T-helper 2 cell treated with Interferon-gamma antibody and Interleukin-4, amounts not matched to agents 100 ng/mL and 5 ng/mL, for 36 hours (primary cell): Measurements from ENCODE around the gene GXYLT2. TPM values are rescaled to one million over a fixed set of nuclear protein-coding genes. Genes with fewer than 3 reads are reported as not detected.
"Not testable (repeated sequence)": the region's sequence is repeated elsewhere in the genome, so short reads cannot be mapped to it uniquely, and the experiment has no call there.

Source experiments
- intact Hi-C: fragments of 100-400 bp; cut with micrococcal nuclease; formaldehyde crosslinking; loops from one replicate; pipeline ENCODE4 v1.15.1; 2023
- total RNA-seq: library from RNA; stranded (reverse); gene quantifications from 2 replicates; pipeline ENCODE4 v1.2.3, GENCODE V29; 2022

The GXYLT2 gene
- total RNA-seq, 1 donor from 2014 or later = not detected

DNA sequence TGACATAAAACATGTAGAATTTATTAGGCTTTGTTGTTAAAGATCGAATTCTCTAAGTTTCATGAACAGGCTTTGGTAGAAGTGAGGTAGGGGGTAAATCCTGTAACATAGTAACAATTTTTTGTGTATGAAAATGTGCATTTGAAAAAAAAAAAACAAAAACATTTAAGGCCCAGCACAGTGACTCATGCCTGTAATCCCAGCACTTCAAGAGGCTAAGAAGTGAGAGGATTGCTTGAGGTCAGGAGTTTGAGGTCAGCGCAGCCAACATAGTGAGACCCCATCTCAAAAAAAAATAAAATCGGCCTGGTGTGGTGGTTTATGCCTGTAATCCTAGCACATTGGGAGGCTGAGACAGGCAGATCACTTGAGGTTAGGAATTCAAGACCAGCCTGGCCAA, 81.9 kb downstream of the GXYLT2 start:
- intact Hi-C loops = no loop called here

DNA sequence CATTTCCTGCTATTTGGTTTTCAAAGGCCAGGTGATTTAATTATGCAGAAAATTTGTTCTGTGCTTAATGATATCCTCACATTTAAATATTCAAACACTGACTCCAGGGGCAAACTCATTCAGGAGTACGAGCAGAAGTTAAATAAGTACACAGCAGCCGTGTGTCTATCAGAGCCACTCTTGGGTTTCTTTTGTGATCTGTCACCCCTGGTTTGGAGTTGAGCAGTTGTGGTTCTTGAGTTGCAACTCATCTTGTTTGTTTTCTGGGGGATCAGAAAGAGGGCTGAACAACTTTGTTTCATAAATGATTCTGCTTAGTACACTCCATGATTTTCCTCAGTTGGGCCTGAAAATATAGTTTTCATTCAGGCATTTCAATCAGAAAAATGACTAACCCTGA, 83.1 kb downstream of the GXYLT2 start:
- intact Hi-C loops = no loop called here

DNA sequence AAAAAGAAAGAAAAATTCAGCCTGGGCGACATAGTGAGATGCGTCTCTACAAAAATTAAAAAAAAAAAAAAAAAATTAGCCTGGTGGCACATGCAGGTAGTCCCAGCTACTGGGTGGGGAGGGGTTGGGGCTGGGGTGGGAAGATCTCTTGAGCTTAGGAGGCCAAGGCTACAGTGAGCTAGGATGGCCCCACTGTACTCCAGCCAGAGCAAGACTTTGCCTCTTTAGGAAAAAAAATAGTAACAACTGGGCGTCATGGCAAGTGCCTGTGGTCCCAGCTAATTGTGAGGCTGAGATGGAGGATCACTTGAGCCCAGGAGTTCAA, 84.8 kb downstream of the GXYLT2 start:
- intact Hi-C loops = no loop called here

DNA sequence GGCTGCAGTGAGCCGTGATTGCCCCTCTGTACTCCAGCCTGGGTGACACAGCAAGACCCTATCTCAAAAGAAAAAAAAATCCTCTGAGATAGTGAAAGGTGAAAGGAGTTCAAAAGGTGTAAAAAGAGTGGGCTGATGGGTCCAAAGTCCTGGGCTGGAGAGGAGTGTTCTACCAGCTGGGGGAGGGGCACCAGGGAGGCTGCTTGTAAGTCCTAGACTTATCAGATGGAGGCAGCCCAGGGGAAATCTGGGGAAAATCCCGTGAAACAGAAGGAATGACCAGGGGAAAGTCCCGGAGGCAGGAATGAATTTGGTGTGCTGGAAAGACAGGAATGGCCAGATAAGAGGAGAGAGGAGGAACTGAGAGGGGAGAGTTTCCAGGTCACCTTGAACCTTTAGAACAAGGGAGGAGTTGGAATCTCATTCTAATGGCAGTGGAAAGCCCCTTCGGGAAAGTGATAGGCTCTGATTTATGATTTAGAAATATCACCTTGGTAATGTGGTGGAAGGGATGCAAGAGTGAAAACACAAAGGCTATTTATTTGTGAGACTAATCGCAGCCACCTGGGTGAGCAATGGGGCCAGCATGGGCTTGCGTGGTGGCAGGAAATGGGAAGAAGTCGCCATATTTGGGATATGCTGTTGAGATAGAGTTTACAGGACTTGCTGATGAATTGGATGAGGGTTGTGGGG, 85.3 kb downstream of the GXYLT2 start:
- intact Hi-C loops = no loop called here

DNA sequence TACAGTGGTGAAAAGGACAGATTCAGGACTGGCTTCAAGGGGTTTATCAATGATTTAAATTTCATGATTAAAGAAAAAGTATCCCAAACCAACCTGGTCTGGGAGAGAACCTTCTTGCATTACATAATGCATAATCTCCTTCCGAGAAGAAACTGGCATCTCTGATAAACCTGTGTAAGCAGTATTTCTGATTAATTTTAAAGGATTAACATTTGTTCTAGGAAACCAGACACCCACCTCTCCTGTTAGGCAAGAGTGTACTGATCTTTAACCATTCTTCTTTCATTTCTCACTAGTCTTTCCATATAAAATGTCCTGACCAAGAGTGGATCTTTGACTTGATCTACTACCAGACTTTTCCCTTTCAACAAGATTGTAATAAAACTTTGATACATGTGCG, 85.9 kb downstream of the GXYLT2 start:
- intact Hi-C loops = no loop called here

DNA sequence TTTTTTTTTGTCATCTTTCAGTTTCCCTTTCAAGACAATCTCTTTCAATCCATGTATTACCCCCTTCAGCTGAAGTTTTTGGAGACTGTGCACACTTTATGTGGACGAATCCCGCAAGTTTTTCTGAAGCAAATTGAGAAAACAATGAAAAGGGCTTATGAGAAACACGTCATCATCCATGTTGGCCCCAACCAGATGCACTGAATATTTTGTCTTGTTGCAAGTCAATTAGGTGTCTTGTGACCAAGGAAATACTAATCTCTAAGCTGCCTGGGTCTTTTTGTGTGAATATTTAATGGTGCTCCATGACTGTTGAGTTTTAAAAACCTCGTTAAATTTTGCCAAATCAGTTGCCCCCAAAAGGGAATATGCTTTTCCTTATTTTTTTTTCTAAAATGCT, 87.1 kb downstream of the GXYLT2 start:
- intact Hi-C loops = no loop called here

DNA sequence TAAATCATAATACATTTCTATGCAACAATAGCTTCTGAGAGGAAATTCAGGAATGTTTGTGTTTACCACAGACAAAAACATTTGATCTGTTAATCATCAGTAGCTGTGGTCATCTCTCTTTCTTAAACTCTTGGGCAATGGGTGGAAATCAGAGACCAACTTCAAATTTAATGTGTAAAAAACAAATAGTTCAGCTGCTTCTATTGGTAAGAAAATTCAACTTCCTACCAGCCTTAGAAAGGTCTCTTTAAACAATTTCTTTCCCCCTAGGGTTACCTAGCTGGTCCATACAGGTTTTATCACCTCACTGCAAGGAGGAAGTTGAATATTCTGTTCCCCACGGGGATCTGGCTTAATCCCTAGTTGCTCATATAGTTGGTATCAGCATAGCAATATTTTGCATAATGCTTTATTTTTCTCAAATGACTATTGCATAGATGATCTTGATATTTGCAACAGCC, 88.5 kb downstream of the GXYLT2 start:
- intact Hi-C loops = loop anchor here (2.0 kb wide), 2 partner anchors 20 to 76 kb away; partner anchors contain the start of gene PPP4R2

DNA sequence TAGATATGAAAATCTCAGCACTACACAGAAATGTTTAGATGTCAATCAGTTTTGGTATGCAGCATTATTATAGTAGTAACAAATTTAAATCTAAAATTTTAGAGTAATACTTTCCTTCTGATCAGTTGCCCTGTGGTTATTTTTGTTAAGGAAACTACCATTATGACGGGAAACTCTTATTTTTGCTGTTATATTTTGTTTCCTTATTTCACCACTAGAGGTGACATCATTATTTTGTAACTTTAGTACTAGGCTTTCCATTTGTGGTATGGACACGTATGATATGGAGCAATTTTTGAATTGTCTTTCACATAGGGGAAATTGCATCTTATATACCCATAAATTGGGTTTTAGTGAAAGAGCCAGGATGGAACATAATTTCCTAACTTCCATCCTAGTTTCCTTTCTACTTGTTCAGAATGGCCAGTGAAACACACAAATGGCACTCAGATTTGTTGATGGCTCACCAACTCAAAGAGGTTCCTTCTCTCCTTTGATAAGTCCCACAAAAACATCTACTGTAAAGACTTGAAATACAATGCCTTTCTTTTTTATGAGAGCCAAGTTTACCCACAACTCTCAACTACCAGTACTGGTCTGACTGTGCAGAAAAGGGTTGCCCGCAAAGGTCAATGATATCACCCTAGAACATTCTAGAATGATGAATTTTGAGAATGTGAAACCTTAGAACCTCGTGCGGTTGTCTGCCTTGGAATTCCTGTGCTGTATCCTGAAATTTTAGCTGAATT, 89.4 kb downstream of the GXYLT2 start:
- intact Hi-C loops = loop anchor here (1.0 to 2.0 kb wide), 3 partner anchors 20 to 76 kb away; partner anchors contain the start of gene PPP4R2

DNA sequence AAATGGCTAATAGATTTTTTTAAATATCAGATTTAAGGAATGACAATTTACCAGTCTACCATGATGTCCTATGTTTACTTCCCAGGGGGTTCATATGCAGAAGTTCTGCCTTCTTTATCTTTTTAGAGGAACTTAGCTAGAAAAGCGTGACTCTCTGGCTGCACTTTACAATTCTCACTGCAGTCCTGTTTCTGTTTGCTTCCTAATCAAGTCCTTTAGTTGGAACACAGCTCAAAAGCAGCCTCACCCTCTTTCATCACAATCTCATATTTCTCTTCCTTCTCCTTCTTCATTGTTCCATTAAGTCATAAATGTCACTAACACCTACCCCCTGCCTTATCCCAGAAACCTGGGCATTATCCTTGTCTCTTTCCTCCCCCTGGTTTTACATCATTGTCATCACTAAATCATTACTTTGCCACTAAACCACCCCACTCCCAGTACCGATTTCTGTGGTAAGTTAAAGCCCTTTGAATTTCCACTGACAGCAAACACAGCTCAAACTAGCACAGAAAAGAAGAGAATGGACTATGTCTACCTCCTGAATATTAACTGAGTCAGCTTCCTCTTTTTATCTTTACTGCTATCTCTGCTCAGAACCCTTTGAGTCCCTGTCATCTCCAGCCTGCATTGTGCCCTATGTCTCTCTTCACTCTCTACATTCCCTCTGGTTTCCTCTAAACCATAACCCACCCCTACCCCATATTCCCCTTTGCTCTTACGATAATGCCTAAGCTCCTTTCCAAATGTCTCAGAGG, 94.9 kb downstream of the GXYLT2 start:
- intact Hi-C loops = no loop called here

DNA sequence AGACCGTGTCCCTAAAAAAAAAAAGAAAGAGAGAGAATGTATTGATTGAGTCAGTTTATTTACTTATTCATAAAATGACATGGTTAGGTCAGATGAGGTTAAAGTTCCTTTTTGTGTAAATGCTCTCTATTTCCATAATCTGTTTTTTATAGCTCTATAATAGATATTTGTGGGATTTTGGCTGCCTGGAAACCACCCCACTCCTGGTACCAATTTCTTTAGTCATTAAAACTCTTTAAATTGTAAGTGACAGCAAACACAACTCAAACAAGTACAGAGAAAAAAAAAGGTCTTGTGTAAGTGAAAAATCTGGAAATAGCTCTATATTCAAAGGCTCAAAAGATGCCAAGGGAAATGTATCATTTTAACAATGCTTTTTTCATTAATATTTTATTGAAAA, 97.7 kb downstream of the GXYLT2 start:
- intact Hi-C loops = no loop called here

DNA sequence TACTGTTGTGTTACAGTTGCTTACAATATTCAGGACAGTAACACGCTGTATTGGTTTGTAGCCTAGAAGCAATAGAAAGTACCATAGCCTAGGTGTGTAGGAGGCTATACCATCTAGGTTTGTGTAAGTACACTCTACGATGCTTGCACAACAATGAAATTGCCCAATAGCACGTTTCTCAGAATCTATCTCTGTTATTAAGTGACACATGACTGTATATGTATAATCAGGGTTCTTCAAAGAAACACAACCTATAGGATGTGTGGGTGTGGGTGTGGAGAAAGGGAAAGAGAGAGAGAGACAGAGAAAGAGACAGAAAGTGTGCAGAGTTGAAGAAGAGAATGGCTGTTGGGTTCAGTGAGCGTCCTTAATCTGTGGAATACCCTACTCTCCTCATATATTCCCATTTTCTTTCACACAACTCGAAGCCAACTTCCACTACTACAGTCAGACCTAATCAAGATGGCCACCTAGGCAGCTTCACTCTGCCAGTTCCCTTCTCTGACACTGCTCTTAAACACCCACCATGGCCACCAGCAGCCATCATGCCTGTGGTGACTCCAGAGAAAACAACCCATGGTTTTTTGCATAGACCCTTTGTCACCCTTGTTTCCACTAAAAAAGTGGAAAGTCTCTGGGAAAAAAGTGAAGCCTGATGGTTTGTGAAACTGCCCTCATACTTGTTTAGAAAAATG, 103.0 kb downstream of the GXYLT2 start:
- intact Hi-C loops = no loop called here

DNA sequence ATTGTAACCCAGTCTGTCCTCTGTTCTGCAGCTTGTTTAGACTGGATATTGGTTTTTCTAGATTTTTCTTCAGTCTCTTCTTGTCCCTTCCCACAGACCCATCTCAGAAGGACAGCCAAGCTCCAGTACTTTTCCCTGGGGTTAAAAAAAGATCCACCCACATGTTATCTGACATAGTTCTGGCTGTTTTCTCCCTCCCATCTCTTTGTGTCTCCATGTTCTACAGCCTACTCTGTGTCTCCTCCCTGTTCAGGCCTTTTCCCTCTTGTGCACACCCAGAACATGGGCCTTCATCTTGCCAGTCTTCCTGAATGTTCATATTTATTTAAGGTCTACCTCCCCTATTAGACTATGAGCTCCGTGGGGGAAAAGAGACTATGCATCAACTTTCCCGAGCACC, 103.7 kb downstream of the GXYLT2 start:
- intact Hi-C loops = no loop called here

DNA sequence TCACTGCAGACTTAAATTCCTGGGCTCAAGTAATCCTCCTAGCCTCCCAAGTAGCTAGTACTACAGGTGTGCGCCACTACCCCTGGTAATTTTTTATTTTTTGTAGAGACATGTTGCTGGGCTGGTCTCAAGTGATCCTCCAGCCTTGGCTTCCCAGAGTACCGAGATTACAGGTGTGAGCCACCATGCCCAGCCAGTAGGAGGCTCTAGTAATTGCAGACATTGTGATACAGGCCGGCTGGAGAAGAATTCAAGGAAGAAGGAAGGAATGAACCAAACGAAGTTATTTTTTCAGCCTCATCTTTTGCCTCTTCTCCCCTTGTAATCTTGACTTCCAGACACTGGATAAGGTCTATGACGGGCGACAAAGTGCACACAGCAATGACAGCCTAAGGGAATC, 105.5 kb downstream of the GXYLT2 start:
- intact Hi-C loops = no loop called here

DNA sequence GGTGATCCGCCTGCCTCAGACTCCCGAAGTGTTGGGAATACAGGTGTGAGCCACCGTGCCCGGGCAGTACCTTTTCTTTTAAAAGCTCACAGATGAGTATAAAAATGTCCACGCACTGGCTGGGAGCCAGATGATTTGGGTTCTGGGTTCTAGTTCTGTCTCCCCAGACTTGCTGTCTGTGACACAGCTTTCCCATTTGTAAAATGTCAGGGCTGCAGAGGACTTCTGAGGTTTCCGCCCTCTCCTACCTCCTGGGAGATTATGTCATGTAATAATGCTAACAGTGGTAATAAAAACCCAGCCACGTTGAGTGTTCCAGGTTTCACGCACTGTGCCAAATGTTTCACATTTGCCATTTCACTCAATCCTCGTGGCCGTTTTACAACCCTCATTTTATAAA, 107.5 kb downstream of the GXYLT2 start:
- intact Hi-C loops = loop anchor here (5.0 kb wide), 1 partner anchor 548 kb away; the partner anchor contains the start of gene RYBP

DNA sequence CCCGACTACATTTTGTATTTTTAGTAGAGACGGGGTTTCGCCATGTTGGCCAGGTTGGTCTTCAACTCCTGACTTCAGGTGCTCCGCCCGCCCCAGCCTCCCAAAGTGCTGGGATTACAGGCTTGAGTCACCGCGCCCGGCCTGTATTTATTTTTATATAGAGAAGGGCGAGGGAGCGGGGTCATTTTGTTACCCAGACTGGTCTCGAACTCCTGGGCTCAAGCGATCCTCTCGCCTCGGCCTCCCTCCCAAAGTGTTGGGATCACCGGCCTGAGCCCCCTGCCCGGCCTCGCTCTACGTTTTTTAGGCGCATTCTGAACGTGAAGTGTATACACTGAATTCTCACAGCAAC, 108.3 kb downstream of the GXYLT2 start:
- intact Hi-C loops = loop anchor here (1.0 to 5.0 kb wide), 4 partner anchors 19 to 1273 kb away; partner anchors contain the start of gene RYBP

DNA sequence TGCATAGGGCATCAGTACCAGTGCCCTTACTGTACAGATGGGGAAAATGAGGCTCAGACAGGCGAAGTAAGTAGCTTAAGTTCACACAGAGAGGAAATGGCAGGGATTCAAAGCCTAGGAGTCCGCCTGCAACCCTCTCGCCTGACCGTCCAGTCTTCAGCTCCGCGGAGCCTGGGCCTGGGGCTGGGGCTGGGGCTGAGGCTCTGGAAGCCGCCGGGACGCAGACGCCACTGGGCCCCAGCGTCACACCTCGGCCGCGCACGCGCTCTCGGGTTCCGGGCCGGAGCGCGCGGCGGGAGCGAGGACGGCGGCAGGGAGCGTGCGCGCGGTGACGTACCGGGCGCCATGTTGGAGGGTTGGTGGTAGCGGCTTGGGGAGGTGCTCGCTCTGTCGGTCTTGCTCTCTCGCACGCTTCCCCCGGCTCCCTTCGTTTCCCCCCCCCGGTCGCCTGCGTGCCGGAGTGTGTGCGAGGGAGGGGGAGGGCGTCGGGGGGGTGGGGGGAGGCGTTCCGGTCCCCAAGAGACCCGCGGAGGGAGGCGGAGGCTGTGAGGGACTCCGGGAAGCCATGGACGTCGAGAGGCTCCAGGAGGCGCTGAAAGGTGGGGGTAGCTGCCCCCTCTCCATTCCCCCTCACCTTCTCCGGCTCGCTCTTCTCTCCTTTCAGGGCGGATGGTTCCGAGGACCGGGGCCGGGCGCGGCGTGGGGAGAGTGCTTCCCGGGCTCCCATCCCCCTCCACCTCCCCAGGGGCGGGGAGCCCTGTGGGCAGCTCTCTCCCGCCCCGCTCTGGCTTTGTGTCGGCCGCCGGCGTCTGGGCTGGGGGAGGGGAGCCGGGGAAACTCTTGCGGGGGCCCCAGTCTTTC, 108.9 kb downstream of the GXYLT2 start, which contains the start of gene PPP4R2:
Gene PPP4R2 (plus strand): TSS at position 339 of the 861 bp plus-strand sequence. CDS start 227 bp downstream, at position 566.
- intact Hi-C loops = loop anchor here (1.0 to 5.0 kb wide), 7 partner anchors 20 to 1274 kb away; partner anchors contain the start of genes RYBP and SHQ1

DNA sequence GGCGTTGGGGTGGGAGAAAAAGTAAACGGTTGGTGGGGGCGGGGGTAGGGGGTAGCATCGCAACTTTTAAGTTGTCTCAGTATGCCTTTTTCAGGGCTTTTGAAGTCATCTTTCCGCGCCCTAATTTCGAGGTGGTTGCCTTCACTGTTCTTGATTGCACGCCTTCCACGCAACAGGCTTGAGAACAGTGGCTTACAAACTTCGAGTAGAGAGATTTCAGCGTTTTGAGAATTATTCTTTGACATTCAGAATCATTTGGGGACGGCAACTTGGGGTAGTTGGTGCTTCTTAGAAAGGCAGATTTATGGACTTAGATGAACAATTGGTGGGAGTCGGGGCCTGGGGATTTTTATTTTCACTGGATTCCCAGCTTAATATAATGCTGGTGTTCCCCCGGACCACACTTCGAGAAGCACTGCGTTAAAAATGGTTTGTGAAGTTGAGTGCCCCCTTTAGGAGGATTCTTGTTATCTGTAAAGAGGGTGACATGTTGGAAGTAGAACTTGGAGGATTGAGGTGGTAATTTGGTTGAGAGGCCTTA, 109.6 kb downstream of the GXYLT2 start:
- intact Hi-C loops = loop anchor here (1.0 to 5.0 kb wide), 6 partner anchors 21 to 1275 kb away; partner anchors contain the start of genes RYBP and SHQ1

DNA sequence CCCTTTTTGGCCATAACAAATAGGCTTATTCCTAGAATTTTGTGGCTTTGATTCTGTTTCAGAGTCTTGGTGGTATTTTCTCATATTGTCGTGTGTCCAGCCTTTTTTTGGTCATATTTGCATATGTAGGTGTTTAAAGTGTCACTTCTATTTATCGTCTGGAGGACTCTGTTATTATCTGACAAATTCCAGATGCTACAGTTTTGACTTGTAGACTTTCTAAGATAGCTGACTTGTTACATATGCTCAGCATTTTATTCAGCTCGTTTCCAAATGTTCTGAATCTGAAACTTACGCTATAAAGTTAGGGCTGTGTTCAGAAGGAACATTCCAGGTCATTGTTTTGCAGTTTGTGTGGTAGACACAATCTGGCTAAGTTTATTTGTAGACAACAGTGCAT, 110.6 kb downstream of the GXYLT2 start:
- intact Hi-C loops = loop anchor here (5.0 kb wide), 1 partner anchor 551 kb away; the partner anchor contains the start of gene RYBP

DNA sequence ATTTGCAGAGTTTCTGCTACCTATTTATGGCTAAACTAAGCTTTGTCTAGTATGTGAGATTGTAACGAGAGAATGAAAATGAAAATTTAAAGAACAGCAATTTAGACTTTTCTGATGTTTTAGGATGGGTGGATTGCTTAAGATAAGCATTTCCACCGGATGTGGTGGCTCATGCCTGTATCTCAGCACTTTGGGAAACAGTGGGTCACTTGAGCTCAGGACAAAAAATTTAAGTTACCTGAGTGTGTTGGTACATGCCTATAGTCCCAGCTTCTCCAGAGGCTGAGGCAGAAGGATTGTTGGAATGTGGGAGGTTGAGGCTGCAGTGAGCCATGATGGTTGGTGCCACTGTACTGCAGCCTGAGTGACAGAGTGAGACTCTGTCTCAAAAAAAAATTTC, 112.1 kb downstream of the GXYLT2 start:
- intact Hi-C loops = loop anchor here (1.0 to 5.0 kb wide), 2 partner anchors 23 to 553 kb away; partner anchors contain the start of gene RYBP

DNA sequence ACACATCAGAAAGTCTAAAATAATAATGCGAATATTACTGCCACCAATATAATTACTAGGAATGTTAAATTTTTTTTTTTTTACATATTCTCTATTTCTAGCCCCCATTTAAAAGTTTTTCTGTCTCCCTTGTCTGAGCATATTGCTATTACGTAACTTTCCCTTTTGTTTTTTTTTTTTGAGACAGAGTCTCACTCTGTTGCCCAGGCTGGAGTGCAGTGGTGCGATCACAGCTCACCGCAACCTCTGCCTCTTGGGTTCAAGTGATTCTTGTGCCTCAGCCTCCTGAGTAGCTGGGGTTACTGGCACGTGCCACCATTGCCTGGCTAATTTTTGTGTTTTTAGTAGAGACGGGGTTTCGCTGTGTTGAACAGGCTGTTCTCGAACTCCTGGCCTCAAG, 115.2 kb downstream of the GXYLT2 start:
- intact Hi-C loops = not testable (repeated sequence)
